Measurements from ENCODE around the gene HOXD10. TPM values are rescaled to one million over a fixed set of nuclear protein-coding genes. Genes with fewer than 3 reads are reported as not detected.
A peak's percentile ranks its signal among the peaks of the same experiment; 100 is the strongest.

HOXD10 gene
- total and polyA plus RNA-seq, 2 of the 13 experiments (the other 11 are each of a cell fraction or from before 2014, with no cell fraction given) = not detected

- TF ChIP-seq, protein P1, sequence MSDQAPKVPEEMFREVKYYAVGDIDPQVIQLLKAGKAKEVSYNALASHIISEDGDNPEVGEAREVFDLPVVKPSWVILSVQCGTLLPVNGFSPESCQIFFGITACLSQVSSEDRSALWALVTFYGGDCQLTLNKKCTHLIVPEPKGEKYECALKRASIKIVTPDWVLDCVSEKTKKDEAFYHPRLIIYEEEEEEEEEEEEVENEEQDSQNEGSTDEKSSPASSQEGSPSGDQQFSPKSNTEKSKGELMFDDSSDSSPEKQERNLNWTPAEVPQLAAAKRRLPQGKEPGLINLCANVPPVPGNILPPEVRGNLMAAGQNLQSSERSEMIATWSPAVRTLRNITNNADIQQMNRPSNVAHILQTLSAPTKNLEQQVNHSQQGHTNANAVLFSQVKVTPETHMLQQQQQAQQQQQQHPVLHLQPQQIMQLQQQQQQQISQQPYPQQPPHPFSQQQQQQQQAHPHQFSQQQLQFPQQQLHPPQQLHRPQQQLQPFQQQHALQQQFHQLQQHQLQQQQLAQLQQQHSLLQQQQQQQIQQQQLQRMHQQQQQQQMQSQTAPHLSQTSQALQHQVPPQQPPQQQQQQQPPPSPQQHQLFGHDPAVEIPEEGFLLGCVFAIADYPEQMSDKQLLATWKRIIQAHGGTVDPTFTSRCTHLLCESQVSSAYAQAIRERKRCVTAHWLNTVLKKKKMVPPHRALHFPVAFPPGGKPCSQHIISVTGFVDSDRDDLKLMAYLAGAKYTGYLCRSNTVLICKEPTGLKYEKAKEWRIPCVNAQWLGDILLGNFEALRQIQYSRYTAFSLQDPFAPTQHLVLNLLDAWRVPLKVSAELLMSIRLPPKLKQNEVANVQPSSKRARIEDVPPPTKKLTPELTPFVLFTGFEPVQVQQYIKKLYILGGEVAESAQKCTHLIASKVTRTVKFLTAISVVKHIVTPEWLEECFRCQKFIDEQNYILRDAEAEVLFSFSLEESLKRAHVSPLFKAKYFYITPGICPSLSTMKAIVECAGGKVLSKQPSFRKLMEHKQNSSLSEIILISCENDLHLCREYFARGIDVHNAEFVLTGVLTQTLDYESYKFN (CRISPR knock-in tag; conservative IDR thresholded peaks at IDR 0.05) = no peak
- TF ChIP-seq EHMT2 (IDR thresholded peaks at IDR 0.05; ENCODE audit: borderline replicate concordance, low read depth, low read length) (no peak), PHF8 (CRISPR knock-in tag; IDR thresholded peaks at IDR 0.05) (peak; percentile 58), ZBTB2 (CRISPR knock-in tag; IDR thresholded peaks at IDR 0.05; ENCODE audit: low read depth) (no peak), HOXA5 (CRISPR knock-in tag; IDR thresholded peaks at IDR 0.05) (no peak), ZBTB38 (CRISPR knock-in tag; IDR thresholded peaks at IDR 0.05) (peak; percentile 59; the same call in 1 of the 2 replicates), SCMH1 (CRISPR knock-in tag; IDR thresholded peaks at IDR 0.05; ENCODE audit: borderline replicate concordance) (no peak), ZNF557 (CRISPR knock-in tag; IDR thresholded peaks at IDR 0.05) (no peak), SALL1 (CRISPR knock-in tag; IDR thresholded peaks at IDR 0.05) (peak; percentile 81; the same call in 1 of the 2 replicates), ZNF772 (CRISPR knock-in tag; IDR thresholded peaks at IDR 0.05) (0 out of 2 replicates have a peak, but pooled peaks have one; percentile 30), ZMAT5 (CRISPR knock-in tag; IDR thresholded peaks at IDR 0.05; ENCODE audit: borderline replicate concordance, low read depth) (no peak), THAP8 (CRISPR knock-in tag; IDR thresholded peaks at IDR 0.05; ENCODE audit: borderline replicate concordance) (no peak), ZMYM2 (CRISPR knock-in tag; IDR thresholded peaks at IDR 0.05) (no peak), ZNF674 (CRISPR knock-in tag; IDR thresholded peaks at IDR 0.05; ENCODE audit: low read depth) (no peak)
- TF ChIP-seq, protein P2, sequence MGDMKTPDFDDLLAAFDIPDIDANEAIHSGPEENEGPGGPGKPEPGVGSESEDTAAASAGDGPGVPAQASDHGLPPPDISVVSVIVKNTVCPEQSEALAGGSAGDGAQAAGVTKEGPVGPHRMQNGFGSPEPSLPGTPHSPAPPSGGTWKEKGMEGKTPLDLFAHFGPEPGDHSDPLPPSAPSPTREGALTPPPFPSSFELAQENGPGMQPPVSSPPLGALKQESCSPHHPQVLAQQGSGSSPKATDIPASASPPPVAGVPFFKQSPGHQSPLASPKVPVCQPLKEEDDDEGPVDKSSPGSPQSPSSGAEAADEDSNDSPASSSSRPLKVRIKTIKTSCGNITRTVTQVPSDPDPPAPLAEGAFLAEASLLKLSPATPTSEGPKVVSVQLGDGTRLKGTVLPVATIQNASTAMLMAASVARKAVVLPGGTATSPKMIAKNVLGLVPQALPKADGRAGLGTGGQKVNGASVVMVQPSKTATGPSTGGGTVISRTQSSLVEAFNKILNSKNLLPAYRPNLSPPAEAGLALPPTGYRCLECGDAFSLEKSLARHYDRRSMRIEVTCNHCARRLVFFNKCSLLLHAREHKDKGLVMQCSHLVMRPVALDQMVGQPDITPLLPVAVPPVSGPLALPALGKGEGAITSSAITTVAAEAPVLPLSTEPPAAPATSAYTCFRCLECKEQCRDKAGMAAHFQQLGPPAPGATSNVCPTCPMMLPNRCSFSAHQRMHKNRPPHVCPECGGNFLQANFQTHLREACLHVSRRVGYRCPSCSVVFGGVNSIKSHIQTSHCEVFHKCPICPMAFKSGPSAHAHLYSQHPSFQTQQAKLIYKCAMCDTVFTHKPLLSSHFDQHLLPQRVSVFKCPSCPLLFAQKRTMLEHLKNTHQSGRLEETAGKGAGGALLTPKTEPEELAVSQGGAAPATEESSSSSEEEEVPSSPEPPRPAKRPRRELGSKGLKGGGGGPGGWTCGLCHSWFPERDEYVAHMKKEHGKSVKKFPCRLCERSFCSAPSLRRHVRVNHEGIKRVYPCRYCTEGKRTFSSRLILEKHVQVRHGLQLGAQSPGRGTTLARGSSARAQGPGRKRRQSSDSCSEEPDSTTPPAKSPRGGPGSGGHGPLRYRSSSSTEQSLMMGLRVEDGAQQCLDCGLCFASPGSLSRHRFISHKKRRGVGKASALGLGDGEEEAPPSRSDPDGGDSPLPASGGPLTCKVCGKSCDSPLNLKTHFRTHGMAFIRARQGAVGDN (CRISPR knock-in tag; IDR thresholded peaks at IDR 0.05) = peak; percentile 82
Measured at GRCh38 chr2:176088048-176088936, 28.3 kb upstream of the HOXD10 start (continued).

Measured in HepG2 (cell line).